Measurements from ENCODE around the gene TNFAIP8.

DNA sequence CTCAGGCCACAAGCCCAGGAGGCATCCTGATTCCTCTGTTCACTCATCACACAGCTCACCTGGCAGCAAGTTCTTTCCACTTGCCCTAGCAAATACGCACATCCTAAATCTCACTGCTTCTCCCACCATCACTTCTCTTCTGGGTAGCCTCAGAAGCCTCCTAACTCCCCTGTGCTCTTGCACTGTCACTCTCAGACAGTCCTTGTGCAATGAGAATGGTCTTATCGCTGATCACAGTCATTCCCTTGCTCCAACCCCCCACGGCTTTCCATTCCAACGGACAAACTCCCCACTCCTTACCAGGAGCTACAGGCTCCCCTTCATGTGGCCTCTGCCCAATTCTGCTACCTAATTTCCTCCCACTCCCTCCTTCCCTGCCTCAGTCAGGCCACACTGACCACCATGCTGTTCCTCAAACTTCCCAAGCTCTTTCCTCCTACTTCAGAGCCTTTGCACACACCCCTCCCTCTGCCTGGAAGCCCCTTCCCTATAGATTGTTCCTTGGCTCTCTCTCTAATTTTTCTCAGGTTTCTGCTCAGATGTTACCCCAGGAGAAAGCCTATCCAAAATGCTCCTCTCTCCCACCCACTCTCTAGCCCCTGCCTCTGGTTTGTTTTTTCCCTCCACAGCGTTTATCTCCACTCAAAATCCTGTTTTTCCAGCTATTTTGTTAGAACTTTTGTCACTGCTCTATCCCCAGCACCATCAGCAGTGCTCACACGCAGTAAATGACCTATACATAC lies 34.1 kb upstream of the TNFAIP8 start:
- TF ChIP-seq CTCF (IDR thresholded peaks at IDR 0.05 in 2 of 3, conservative IDR thresholded peaks at IDR 0.05 in 1 of 3; ENCODE audit: control insufficient read depth in 2 of 3, extremely low read depth in 1 of 3, insufficient read depth in 1 of 3, low read depth in 3 of 3, low read length in 3 of 3) (no peak), FOS (IDR thresholded peaks at IDR 0.05; ENCODE audit: borderline replicate concordance, extremely low read depth, insufficient read length) (no peak), TAF1 (IDR thresholded peaks at IDR 0.05; ENCODE audit: borderline replicate concordance, low read depth, low read length) (no peak), TBL1XR1 (IDR thresholded peaks at IDR 0.05; ENCODE audit: low read depth, low read length) (no peak), EP300 (IDR thresholded peaks at IDR 0.05; ENCODE audit: borderline replicate concordance in 1 of 2, control insufficient read depth in 1 of 2, low read depth in 2 of 2, low read length in 2 of 2) (no peak), PAX5 (IDR thresholded peaks at IDR 0.05; ENCODE audit: borderline replicate concordance, low read depth, low read length) (no peak), ZNF274 (IDR thresholded peaks at IDR 0.05; ENCODE audit: insufficient read depth, insufficient read length) (no peak)

Measured in GM12878 (cell line).